HepG2 (cell line): Measurements from ENCODE around the gene MCM3AP. TPM values are rescaled to one million over a fixed set of nuclear protein-coding genes. Genes with fewer than 3 reads are reported as not detected.

ENCODE experiments used
- ATAC-seq: fragments of 200-7000 bp; cut with Tn5 transposase; 3 replicates; pipeline ENCODE4 v1.9.1; 2020; ENCODE audit warnings: mild to moderate bottlenecking, moderate library complexity
- BruUV-seq: library from RNA; stranded (reverse); fragments of 400-500 nt; replicated peaks from 2 replicates; lab custom pipeline; 2021; lab: Mats Ljungman, UMichigan
- CTCF ChIA-PET: fragments of 300-600 bp; formaldehyde crosslinking; extraction: SDS; loops from one replicate; lab custom pipeline; 2021; ENCODE audit warnings: low total read pairs, inconsistent platforms, low intra/inter-chr PET ratio; lab: Yijun Ruan, JAX
- POLR2A ChIA-PET: fragments of 350-600 bp; sonication (Branson Sonifier 250); formaldehyde crosslinking; loops from one replicate; lab custom pipeline; 2020; ENCODE audit warnings: antibody characterized with exemption, inconsistent platforms; lab: Yijun Ruan, JAX
- DNase-seq: peaks from one replicate; pipeline ENCODE4 v3.0.0-alpha.2; 2015; ENCODE audit warnings: low spot score
- FAIRE-seq: peaks from 3 replicates; lab custom pipeline; 2011; peaks lifted over from hg19 to GRCh38; lab: Jason Lieb, UNC
- H2AFZ ChIP-seq: one replicate; pipeline ENCODE4 v1.6.1; 2011; ENCODE audit warnings: low read length, inconsistent platforms
- H3K27ac ChIP-seq: fragments of 300-600 bp; 3 replicates; pipeline ENCODE4 v1.8.0; 2011; ENCODE audit warnings: mixed run types, mild to moderate bottlenecking, mixed read lengths, low read length, inconsistent platforms; ENCODE audit not compliant: insufficient read depth; ENCODE audit errors: extremely low read length
- H3K27me3 ChIP-seq, 2 experiments: fragments of 200-600 bp in 1 of 2; 2 replicates in 1 of 2; 3 replicates in 1 of 2; pipeline versions ENCODE4 v1.6.0 to v1.8.0; 2011; ENCODE audit warnings: low read length in 2 of 2, mild to moderate bottlenecking in 2 of 2, moderate library complexity in 2 of 2, inconsistent platforms in 1 of 2; ENCODE audit not compliant: insufficient read depth in 2 of 2, control insufficient read depth in 1 of 2
- H3K36me3 ChIP-seq, 2 experiments: fragments of 200-600 bp in 1 of 2; replicated peaks in 1 of 2; 2 replicates in 1 of 2; 3 replicates in 1 of 2; pipeline versions ENCODE4 v1.5.1 to v1.8.0; 2011; ENCODE audit warnings: low read length in 2 of 2, inconsistent platforms in 1 of 2; ENCODE audit not compliant: insufficient read depth in 2 of 2, control insufficient read depth in 1 of 2
- H3K4me1 ChIP-seq: 2 replicates; pipeline ENCODE4 v1.5.1; 2012; ENCODE audit warnings: low read length, inconsistent platforms; ENCODE audit not compliant: insufficient read depth
- H3K4me2 ChIP-seq: 2 replicates; pipeline ENCODE4 v1.6.0; 2011; ENCODE audit warnings: low read depth, low read length, inconsistent platforms
- H3K4me3 ChIP-seq, 3 experiments: fragments of 200-600 bp in 1 of 3; sonication (generic), shearing (Covaris generic) in 1 of 3; replicated peaks in 1 of 3; 2 replicates each; pipeline ENCODE4 v1.5.1; 2011 to 2016; ENCODE audit warnings: low read length in 3 of 3, inconsistent platforms in 2 of 3, low read depth in 2 of 3, mild to moderate bottlenecking in 2 of 3, control low read depth in 1 of 3, mixed read lengths in 1 of 3; ENCODE audit not compliant: insufficient read depth in 1 of 3
- H3K79me2 ChIP-seq: one replicate; pipeline ENCODE4 v1.6.1; 2011; ENCODE audit warnings: low read length, inconsistent platforms; ENCODE audit not compliant: insufficient read depth
- H3K9ac ChIP-seq: 2 replicates; pipeline ENCODE4 v1.6.0; 2011; ENCODE audit warnings: mild to moderate bottlenecking, low read depth, low read length, inconsistent platforms; ENCODE audit not compliant: insufficient read depth
- H3K9me3 ChIP-seq: 2 replicates; pipeline ENCODE4 v1.5.1; 2012; ENCODE audit warnings: mild to moderate bottlenecking, low read length
- H4K20me1 ChIP-seq: 2 replicates; pipeline ENCODE4 v1.6.0; 2011; ENCODE audit warnings: inconsistent platforms, mild to moderate bottlenecking, low read length, moderate library complexity; ENCODE audit not compliant: insufficient read depth
- DR1 ChIP-seq: sonication (generic); formaldehyde crosslinking; IDR thresholded peaks from 2 replicates; pipeline ENCODE4 v1.8.0; 2021; ENCODE audit warnings: mild to moderate bottlenecking, missing genetic modification reagents, inconsistent platforms
- FIP1L1 ChIP-seq: fragments of 200-400 bp; formaldehyde crosslinking; IDR thresholded peaks from 2 replicates; pipeline ENCODE4 v1.6.1; 2018; ENCODE audit warnings: low read depth, mild to moderate bottlenecking, low read length, moderate library complexity, borderline replicate concordance; ENCODE audit not compliant: insufficient read depth
- FLYWCH1 ChIP-seq: sonication (generic); formaldehyde crosslinking; IDR thresholded peaks from 2 replicates; pipeline ENCODE4 v1.8.1; 2023; ENCODE audit warnings: mild to moderate bottlenecking, missing genetic modification reagents
- NFE2 ChIP-seq: sonication (generic); formaldehyde crosslinking; IDR thresholded peaks from 2 replicates; pipeline ENCODE4 v1.4.0; 2020; ENCODE audit warnings: missing genetic modification reagents
- SP5 ChIP-seq: IDR thresholded peaks from 2 replicates; pipeline ENCODE4 v1.6.1; 2016; ENCODE audit warnings: low read depth, borderline replicate concordance
- U2AF1 ChIP-seq: fragments of 200-400 bp; formaldehyde crosslinking; optimal IDR thresholded peaks from 2 replicates; pipeline ENCODE3; 2017; ENCODE audit warnings: mild to moderate bottlenecking, low read depth, low read length
- WIZ ChIP-seq: sonication (generic); formaldehyde crosslinking; IDR thresholded peaks from 2 replicates; pipeline ENCODE4 v1.5.1; 2020; ENCODE audit warnings: mild to moderate bottlenecking, missing genetic modification reagents
- ZBTB21 ChIP-seq: sonication (generic); formaldehyde crosslinking; IDR thresholded peaks from 2 replicates; pipeline ENCODE4 v1.4.0; 2020; ENCODE audit warnings: missing genetic modification reagents
- ZKSCAN8 ChIP-seq: IDR thresholded peaks from 2 replicates; pipeline ENCODE4 v1.6.1; 2016; ENCODE audit warnings: borderline replicate concordance, missing genetic modification reagents, missing compliant biosample characterization
- ZNF274 ChIP-seq: sonication (generic); formaldehyde crosslinking; IDR thresholded peaks from 2 replicates; pipeline ENCODE4 v1.5.1; 2020; ENCODE audit warnings: mild to moderate bottlenecking, missing genetic modification reagents
- ZNF3 ChIP-seq: IDR thresholded peaks from 2 replicates; pipeline ENCODE4 v1.7.0; 2017; ENCODE audit warnings: inconsistent platforms
- WGBS: methylation state at CpG from one replicate; pipeline ENCODE4 v1.1.6; 2017; ENCODE audit warnings: low lambda C conversion rate; 5-methylcytosine and 5-hydroxymethylcytosine counted together
- in situ Hi-C: cut with HindIII; loops from 2 replicates; pipeline ENCODE4 v1.10.0; 2017; ENCODE audit warnings: low pct_unique_long_range_greater_than_20kb; ENCODE audit not compliant: extremely low pct_ligation_motif_present
- intact Hi-C: fragments of 100-400 bp; cut with micrococcal nuclease; formaldehyde crosslinking; loops from one replicate; pipeline ENCODE4 v1.10.0; 2022; ENCODE audit not compliant: unreplicated experiment
- polyA plus RNA-seq, 8 experiments: library from polyadenylated mRNA; depleted of rRNA in 3 of 8; stranded (reverse) in 7 of 8; unstranded in 1 of 8; fragments of >200 nt; fragmentation: Illumina TruSeq in 4 of 8; extraction: Trizol in 4 of 8; gene quantifications; 2 replicates each; pipeline versions ENCODE4 v1.2.1 to v1.2.3, GENCODE V29; 2011 to 2016; ENCODE audit warnings: low read depth in 4 of 8, missing spikeins in 1 of 8, mixed read lengths in 1 of 8; ENCODE audit not compliant: insufficient read depth in 1 of 8
- total RNA-seq, 5 experiments: library from RNA; depleted of rRNA; stranded (reverse); fragments of >200 nt; fragmentation: Illumina TruSeq; extraction: Trizol; gene quantifications; 2 replicates each; pipeline ENCODE4 v1.2.3, GENCODE V29; 2016; ENCODE audit warnings: low read depth in 1 of 5
- TF ChIP-seq, protein P1 (sequence below): sonication (generic); formaldehyde crosslinking; IDR thresholded peaks from 2 replicates; pipeline ENCODE4 v1.4.0; 2020; ENCODE audit warnings: missing genetic modification reagents, borderline replicate concordance
- TF ChIP-seq, protein P2 (sequence below): sonication (generic); formaldehyde crosslinking; IDR thresholded peaks from 2 replicates; pipeline ENCODE4 v1.4.0; 2020; ENCODE audit warnings: missing genetic modification reagents
- TF ChIP-seq, protein P3 (sequence below): sonication (generic); formaldehyde crosslinking; IDR thresholded peaks from 2 replicates; pipeline ENCODE4 v1.4.0; 2020; ENCODE audit warnings: missing genetic modification reagents
- TF ChIP-seq, protein P4 (sequence below): sonication (generic); formaldehyde crosslinking; IDR thresholded peaks from 2 replicates; pipeline ENCODE4 v1.5.1; 2020; ENCODE audit warnings: mild to moderate bottlenecking, missing genetic modification reagents, moderate library complexity

Gene MCM3AP
- total and polyA plus RNA-seq, 2 of the 13 experiments (the other 11 are each of a cell fraction or from before 2014, with no cell fraction given) = 27.0 to 54.7 TPM

DNA sequence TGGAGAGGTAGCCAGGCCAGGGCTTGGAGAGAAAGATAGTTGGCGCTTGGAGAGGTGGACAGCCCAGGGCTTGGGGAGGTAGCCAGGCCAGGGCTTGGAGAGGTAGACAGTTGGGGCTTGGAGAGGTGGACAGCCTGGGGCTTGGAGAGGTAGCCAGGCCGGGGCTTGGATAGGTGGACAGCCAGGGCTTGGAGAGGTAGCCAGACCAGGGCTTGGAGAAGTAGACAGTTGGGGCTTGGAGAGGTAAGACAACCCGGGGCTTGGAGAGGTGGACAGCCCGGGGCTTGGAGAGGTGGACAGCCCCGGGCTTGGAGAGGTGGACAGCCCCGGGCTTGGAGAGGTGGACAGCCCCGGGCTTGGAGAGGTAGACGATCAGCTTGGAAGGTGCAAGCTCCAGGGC is 64.6 kb downstream of the MCM3AP start:
- Histone ChIP-seq H4K20me1 (peaks cover 19% of the 10 kb centered on the region), H3K4me1 (peaks cover 18% of the 10 kb centered on the region), H3K27ac (no peak overlapping the region), H3K4me2 (no peak overlapping the region), H3K36me3 (peaks cover 10 to 59% of the 10 kb centered on the region in 2 experiments), H3K27me3 (no peaks in the 10 kb centered on the region), H2AFZ (no peak overlapping the region), H3K9ac (no peak overlapping the region), H3K9me3 (no peaks in the 10 kb centered on the region), H3K4me3 (no peak overlapping the region), H3K79me2 (peaks cover 57% of the 10 kb centered on the region)
- TF ChIP-seq, protein P1, sequence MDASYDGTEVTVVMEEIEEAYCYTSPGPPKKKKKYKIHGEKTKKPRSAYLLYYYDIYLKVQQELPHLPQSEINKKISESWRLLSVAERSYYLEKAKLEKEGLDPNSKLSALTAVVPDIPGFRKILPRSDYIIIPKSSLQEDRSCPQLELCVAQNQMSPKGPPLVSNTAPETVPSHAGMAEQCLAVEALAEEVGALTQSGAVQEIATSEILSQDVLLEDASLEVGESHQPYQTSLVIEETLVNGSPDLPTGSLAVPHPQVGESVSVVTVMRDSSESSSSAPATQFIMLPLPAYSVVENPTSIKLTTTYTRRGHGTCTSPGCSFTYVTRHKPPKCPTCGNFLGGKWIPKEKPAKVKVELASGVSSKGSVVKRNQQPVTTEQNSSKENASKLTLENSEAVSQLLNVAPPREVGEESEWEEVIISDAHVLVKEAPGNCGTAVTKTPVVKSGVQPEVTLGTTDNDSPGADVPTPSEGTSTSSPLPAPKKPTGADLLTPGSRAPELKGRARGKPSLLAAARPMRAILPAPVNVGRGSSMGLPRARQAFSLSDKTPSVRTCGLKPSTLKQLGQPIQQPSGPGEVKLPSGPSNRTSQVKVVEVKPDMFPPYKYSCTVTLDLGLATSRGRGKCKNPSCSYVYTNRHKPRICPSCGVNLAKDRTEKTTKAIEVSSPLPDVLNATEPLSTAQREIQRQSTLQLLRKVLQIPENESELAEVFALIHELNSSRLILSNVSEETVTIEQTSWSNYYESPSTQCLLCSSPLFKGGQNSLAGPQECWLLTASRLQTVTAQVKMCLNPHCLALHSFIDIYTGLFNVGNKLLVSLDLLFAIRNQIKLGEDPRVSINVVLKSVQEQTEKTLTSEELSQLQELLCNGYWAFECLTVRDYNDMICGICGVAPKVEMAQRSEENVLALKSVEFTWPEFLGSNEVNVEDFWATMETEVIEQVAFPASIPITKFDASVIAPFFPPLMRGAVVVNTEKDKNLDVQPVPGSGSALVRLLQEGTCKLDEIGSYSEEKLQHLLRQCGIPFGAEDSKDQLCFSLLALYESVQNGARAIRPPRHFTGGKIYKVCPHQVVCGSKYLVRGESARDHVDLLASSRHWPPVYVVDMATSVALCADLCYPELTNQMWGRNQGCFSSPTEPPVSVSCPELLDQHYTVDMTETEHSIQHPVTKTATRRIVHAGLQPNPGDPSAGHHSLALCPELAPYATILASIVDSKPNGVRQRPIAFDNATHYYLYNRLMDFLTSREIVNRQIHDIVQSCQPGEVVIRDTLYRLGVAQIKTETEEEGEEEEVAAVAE (CRISPR knock-in tag) = no peak
- TF ChIP-seq NFE2 (CRISPR knock-in tag) = no peak
- TF ChIP-seq, protein P2, sequence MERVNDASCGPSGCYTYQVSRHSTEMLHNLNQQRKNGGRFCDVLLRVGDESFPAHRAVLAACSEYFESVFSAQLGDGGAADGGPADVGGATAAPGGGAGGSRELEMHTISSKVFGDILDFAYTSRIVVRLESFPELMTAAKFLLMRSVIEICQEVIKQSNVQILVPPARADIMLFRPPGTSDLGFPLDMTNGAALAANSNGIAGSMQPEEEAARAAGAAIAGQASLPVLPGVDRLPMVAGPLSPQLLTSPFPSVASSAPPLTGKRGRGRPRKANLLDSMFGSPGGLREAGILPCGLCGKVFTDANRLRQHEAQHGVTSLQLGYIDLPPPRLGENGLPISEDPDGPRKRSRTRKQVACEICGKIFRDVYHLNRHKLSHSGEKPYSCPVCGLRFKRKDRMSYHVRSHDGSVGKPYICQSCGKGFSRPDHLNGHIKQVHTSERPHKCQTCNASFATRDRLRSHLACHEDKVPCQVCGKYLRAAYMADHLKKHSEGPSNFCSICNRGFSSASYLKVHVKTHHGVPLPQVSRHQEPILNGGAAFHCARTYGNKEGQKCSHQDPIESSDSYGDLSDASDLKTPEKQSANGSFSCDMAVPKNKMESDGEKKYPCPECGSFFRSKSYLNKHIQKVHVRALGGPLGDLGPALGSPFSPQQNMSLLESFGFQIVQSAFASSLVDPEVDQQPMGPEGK = no peak
- TF ChIP-seq SP5 (CRISPR knock-in tag) = no peak
- no peak for TF ChIP-seq FLYWCH1 (CRISPR knock-in tag)
- TF ChIP-seq U2AF1 = no peak
- no peak for TF ChIP-seq ZKSCAN8
- TF ChIP-seq ZBTB21 (CRISPR knock-in tag) = no peak
- TF ChIP-seq ZNF274 (CRISPR knock-in tag) = no peak
- TF ChIP-seq, protein P3, sequence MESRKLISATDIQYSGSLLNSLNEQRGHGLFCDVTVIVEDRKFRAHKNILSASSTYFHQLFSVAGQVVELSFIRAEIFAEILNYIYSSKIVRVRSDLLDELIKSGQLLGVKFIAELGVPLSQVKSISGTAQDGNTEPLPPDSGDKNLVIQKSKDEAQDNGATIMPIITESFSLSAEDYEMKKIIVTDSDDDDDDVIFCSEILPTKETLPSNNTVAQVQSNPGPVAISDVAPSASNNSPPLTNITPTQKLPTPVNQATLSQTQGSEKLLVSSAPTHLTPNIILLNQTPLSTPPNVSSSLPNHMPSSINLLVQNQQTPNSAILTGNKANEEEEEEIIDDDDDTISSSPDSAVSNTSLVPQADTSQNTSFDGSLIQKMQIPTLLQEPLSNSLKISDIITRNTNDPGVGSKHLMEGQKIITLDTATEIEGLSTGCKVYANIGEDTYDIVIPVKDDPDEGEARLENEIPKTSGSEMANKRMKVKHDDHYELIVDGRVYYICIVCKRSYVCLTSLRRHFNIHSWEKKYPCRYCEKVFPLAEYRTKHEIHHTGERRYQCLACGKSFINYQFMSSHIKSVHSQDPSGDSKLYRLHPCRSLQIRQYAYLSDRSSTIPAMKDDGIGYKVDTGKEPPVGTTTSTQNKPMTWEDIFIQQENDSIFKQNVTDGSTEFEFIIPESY (CRISPR knock-in tag) = no peak
- TF ChIP-seq ZNF3 (CRISPR knock-in tag) = no peak
- TF ChIP-seq, protein P4, sequence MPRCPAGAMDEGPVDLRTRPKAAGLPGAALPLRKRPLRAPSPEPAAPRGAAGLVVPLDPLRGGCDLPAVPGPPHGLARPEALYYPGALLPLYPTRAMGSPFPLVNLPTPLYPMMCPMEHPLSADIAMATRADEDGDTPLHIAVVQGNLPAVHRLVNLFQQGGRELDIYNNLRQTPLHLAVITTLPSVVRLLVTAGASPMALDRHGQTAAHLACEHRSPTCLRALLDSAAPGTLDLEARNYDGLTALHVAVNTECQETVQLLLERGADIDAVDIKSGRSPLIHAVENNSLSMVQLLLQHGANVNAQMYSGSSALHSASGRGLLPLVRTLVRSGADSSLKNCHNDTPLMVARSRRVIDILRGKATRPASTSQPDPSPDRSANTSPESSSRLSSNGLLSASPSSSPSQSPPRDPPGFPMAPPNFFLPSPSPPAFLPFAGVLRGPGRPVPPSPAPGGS (CRISPR knock-in tag) = no peak
- no peak for TF ChIP-seq WIZ (CRISPR knock-in tag)
- no peak for TF ChIP-seq FIP1L1
- no peak for TF ChIP-seq DR1 (CRISPR knock-in tag)
- in situ Hi-C loops = no loop called here
- no peak for DNase-seq
- CTCF ChIA-PET = no interaction called here
- POLR2A ChIA-PET = no interaction called here
- WGBS = 96% methylated on average over 8 of the region's 8 CpGs
- no peak for ATAC-seq
- FAIRE-seq = no peak
- no TSS peak for BruUV-seq
- intact Hi-C loops = loop anchor here (10.0 kb wide), 1 partner anchor 64 kb away; the partner anchor contains the start of genes MCM3AP and YBEY
